ENCODE measurements around the gene PSPN. TPM values are rescaled to one million over a fixed set of nuclear protein-coding genes. Genes with fewer than 3 reads are reported as not detected.

The PSPN gene
- total and polyA plus RNA-seq, 9 of the 15 experiments (the other 6 are each of a cell fraction or from before 2014, with no cell fraction given): 0.21 to 1.1 (median 0.58) TPM

GRCh38 chr19:6412447-6413091, 36.8 kb upstream of the PSPN start (continued):
- peak; percentile 46 for TF ChIP-seq FIP1L1 (IDR thresholded peaks at IDR 0.05; ENCODE audit: low read depth, low read length, poor library complexity, severe bottlenecking)
- TF ChIP-seq CTCFL (IDR thresholded peaks at IDR 0.05; ENCODE audit: borderline replicate concordance, insufficient read depth, low read depth, low read length, poor library complexity, severe bottlenecking): peak; percentile 41
- no peak for TF ChIP-seq ZNF174 (CRISPR knock-in tag; IDR thresholded peaks at IDR 0.05)
- TF ChIP-seq, protein P1, sequence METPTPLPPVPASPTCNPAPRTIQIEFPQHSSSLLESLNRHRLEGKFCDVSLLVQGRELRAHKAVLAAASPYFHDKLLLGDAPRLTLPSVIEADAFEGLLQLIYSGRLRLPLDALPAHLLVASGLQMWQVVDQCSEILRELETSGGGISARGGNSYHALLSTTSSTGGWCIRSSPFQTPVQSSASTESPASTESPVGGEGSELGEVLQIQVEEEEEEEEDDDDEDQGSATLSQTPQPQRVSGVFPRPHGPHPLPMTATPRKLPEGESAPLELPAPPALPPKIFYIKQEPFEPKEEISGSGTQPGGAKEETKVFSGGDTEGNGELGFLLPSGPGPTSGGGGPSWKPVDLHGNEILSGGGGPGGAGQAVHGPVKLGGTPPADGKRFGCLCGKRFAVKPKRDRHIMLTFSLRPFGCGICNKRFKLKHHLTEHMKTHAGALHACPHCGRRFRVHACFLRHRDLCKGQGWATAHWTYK (CRISPR knock-in tag; IDR thresholded peaks at IDR 0.05): no peak
- TF ChIP-seq REST (IDR thresholded peaks at IDR 0.05; ENCODE audit: borderline replicate concordance): peak; percentile 13; the same call in 1 of the 2 replicates
- no peak for TF ChIP-seq REST (CRISPR knock-in tag; IDR thresholded peaks at IDR 0.05; ENCODE audit: low read depth)
- TF ChIP-seq PPARD (CRISPR knock-in tag; IDR thresholded peaks at IDR 0.05): no peak
- TF ChIP-seq POLR2B (IDR thresholded peaks at IDR 0.05; ENCODE audit: low read depth, partially characterized antibody): peak; percentile 61
- TF ChIP-seq SPI1 (IDR thresholded peaks at IDR 0.05; ENCODE audit: borderline replicate concordance, low read depth, low read length): no peak
- no peak for TF ChIP-seq ZNF239 (CRISPR knock-in tag; IDR thresholded peaks at IDR 0.05)
- TF ChIP-seq SNIP1 (IDR thresholded peaks at IDR 0.05; ENCODE audit: low read depth): no peak
- TF ChIP-seq, protein P2, sequence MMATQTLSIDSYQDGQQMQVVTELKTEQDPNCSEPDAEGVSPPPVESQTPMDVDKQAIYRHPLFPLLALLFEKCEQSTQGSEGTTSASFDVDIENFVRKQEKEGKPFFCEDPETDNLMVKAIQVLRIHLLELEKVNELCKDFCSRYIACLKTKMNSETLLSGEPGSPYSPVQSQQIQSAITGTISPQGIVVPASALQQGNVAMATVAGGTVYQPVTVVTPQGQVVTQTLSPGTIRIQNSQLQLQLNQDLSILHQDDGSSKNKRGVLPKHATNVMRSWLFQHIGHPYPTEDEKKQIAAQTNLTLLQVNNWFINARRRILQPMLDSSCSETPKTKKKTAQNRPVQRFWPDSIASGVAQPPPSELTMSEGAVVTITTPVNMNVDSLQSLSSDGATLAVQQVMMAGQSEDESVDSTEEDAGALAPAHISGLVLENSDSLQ (IDR thresholded peaks at IDR 0.05): no peak
- TF ChIP-seq ZNF512 (tag; IDR thresholded peaks at IDR 0.05): no peak
